Measurements from ENCODE around the gene ARHGAP19.

The ARHGAP19 gene

GRCh38 chr10:97204826-97205679, 87.4 kb downstream of the ARHGAP19 start:
- no peak for FAIRE-seq
- TF ChIP-seq, protein P1, sequence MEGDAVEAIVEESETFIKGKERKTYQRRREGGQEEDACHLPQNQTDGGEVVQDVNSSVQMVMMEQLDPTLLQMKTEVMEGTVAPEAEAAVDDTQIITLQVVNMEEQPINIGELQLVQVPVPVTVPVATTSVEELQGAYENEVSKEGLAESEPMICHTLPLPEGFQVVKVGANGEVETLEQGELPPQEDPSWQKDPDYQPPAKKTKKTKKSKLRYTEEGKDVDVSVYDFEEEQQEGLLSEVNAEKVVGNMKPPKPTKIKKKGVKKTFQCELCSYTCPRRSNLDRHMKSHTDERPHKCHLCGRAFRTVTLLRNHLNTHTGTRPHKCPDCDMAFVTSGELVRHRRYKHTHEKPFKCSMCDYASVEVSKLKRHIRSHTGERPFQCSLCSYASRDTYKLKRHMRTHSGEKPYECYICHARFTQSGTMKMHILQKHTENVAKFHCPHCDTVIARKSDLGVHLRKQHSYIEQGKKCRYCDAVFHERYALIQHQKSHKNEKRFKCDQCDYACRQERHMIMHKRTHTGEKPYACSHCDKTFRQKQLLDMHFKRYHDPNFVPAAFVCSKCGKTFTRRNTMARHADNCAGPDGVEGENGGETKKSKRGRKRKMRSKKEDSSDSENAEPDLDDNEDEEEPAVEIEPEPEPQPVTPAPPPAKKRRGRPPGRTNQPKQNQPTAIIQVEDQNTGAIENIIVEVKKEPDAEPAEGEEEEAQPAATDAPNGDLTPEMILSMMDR (IDR thresholded peaks at IDR 0.05; ENCODE audit: insufficient read depth, missing control alignments), result no peak

GRCh38 chr10:97203220-97203619, 89.2 kb downstream of the ARHGAP19 start:
- FAIRE-seq (no peak), DNase-seq (ENCODE audit: insufficient read length, low spot score) (no peak)
- TF ChIP-seq, protein P1 (IDR thresholded peaks at IDR 0.05; ENCODE audit: insufficient read depth, missing control alignments), result no peak

More at GRCh38 chr10:97204826-97205679, 87.4 kb downstream of the ARHGAP19 start:
- DNase-seq (ENCODE audit: insufficient read length, low spot score), result no peak

GRCh38 chr10:97200616-97201015, 91.8 kb downstream of the ARHGAP19 start:
- DNase-seq (ENCODE audit: insufficient read length, low spot score) (no peak), FAIRE-seq (no peak)

DNA sequence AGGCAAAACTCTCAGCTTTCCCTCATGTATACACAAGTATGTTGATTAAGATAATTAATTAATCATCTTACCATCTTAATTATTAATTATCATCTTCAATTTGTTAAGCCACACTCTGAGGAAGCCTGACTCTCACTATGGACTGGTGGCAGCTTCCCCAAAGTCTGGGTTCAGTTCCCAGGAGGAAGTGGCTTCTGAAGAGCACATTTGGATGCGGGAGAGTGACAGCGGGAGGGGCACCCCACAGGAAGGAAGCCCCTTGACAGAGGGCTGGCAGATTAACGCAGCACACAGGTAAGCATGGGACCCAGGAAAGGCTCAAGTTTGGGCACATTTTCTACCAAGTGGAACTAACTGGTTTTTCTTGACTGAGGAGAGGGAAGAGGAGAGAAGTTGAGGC, 93.3 kb downstream of the ARHGAP19 start:
- TF ChIP-seq, protein P1 (IDR thresholded peaks at IDR 0.05; ENCODE audit: insufficient read depth, missing control alignments), result no peak
- DNase-seq (ENCODE audit: insufficient read length, low spot score) (no peak), FAIRE-seq (no peak)

More at GRCh38 chr10:97200616-97201015, 91.8 kb downstream of the ARHGAP19 start:
- TF ChIP-seq, protein P1 (IDR thresholded peaks at IDR 0.05; ENCODE audit: insufficient read depth, missing control alignments), result no peak

DNA sequence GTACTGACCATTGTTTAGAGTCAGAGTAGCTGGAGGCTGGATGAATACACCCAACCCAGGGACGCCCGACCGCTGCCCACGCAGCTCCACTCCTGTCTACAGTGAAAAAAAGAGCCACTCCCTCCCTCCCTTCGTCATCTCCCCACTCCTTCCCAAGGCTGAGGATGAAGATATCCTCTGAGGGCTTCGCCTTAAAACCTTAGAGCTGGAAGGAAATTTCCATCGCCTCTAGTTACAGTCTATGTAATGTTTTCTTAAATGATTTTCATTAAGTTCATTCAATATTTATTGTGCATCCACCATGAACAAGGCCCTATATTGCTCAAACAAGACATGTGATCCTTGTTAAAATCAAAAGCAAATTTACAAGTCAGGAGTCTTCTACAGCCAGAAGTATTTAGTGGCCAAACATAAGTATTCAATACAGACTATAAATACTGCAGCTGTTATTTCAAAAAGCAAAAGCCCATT, 95.4 kb downstream of the ARHGAP19 start:
- TF ChIP-seq, protein P1 (IDR thresholded peaks at IDR 0.05; ENCODE audit: insufficient read depth, missing control alignments), result no peak
- no peak for FAIRE-seq
- DNase-seq (ENCODE audit: insufficient read length, low spot score), result no peak

DNA sequence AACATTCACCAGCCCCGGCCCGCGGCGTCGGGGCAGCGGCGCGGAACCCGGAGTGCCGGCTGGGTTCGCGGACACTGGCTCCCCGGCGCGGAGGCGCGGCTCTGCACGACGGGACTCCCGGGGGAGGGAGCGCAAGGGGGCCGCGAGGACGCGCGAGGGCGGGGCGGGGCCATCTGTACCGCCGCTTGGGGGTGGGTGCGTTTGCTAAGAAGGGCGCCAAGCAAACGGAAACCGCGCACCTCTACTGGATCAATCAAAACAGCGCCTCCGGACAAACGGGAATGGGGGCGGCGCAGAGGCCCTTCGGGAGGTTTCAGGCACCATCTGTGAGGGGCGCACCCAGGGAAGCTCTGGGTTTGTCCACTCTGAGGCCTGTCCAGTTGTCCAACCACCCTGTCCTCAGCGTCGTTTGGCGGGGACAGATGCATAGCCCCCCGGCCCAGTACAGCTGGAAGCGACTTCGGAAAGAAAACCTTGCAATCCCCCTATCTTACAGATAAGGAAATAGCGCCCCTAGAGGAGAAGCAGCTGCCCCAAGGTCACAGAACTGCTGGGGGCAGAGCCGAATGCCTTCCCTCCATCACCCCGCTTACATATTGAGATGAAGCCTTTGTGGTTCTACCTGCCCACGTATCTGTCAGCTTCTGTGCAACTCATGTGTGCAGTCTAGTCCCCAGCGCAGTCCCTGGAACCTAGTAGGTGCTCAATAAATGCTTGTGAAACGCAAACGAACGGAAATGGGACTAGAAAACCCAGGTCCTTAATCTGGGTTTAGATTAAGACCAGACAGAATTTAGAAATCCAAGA, 96.0 kb downstream of the ARHGAP19 start:
- DNase-seq (ENCODE audit: insufficient read length, low spot score), result peak; percentile 57
- no peak for FAIRE-seq
- TF ChIP-seq, protein P1 (IDR thresholded peaks at IDR 0.05; ENCODE audit: insufficient read depth, missing control alignments), result peak; percentile 69
